ENCODE measurements around the gene PAN2.
"Not testable (repeated sequence)": the region's sequence is repeated elsewhere in the genome, so short reads cannot be mapped to it uniquely, and the experiment has no call there.

GRCh38 chr12:56321610-56322009 lies 12.2 kb downstream of the PAN2 start:
- not testable (repeated sequence) for TF ChIP-seq CTCF (IDR thresholded peaks at IDR 0.05; ENCODE audit: extremely low read depth in 1 of 2, insufficient read depth in 1 of 2, low read depth in 1 of 2, low read length in 2 of 2); POLR2A (IDR thresholded peaks at IDR 0.05; ENCODE audit: low read depth, low read length); EZH2 (IDR thresholded peaks at IDR 0.05; ENCODE audit: borderline replicate concordance, low read depth, low read length, severe bottlenecking); MAX (IDR thresholded peaks at IDR 0.05; ENCODE audit: insufficient read depth, insufficient read length); POLR2AphosphoS5 (IDR thresholded peaks at IDR 0.05; ENCODE audit: insufficient read depth, low read depth, low read length); MYC (IDR thresholded peaks at IDR 0.05; ENCODE audit: low read depth, low read length); FOS (IDR thresholded peaks at IDR 0.05; ENCODE audit: borderline replicate concordance, insufficient read depth, low read length); JUN (IDR thresholded peaks at IDR 0.05; ENCODE audit: borderline replicate concordance, insufficient read depth, insufficient read length, low read depth)
